ENCODE measurements around the gene CCDC171.
"Not testable (repeated sequence)": the region's sequence is repeated elsewhere in the genome, so short reads cannot be mapped to it uniquely, and the experiment has no call there.

Gene CCDC171

GRCh38 chr9:15522130-15522755, 30.6 kb upstream of the CCDC171 start:
- Histone ChIP-seq H3K27me3 (ENCODE audit: control insufficient read depth, insufficient read depth, low read length) (no peaks in the 10 kb centered on the region), H3K36me3 (ENCODE audit: control insufficient read depth, insufficient read depth, low read length) (no peaks in the 10 kb centered on the region), H3K4me3 (ENCODE audit: low read length) (no peak overlapping the region), H3K4me1 (ENCODE audit: control insufficient read depth, insufficient read depth, low read length) (no peaks in the 10 kb centered on the region), H3K27ac (ENCODE audit: low read length) (no peak overlapping the region), H3K9me3 (ENCODE audit: control insufficient read depth, insufficient read depth, low read length) (no peaks in the 10 kb centered on the region)
- no CpG with 5 or more reads among the region's 3 CpGs for WGBS (ENCODE audit: insufficient coverage, insufficient read length)
- no peak for DNase-seq (ENCODE audit: low read depth, low spot score)

- H3K36me3 ChIP-seq (ENCODE audit: control insufficient read depth, insufficient read depth, low read length): no peaks in the 10 kb centered on the region
- H3K27me3 ChIP-seq (ENCODE audit: control insufficient read depth, insufficient read depth, low read length): no peaks in the 10 kb centered on the region
- no CpG with 5 or more reads among the region's 8 CpGs for WGBS (ENCODE audit: insufficient coverage, insufficient read length)
- no peak overlapping the region for H3K4me3 ChIP-seq (ENCODE audit: low read length)
- H3K9me3 ChIP-seq (ENCODE audit: control insufficient read depth, insufficient read depth, low read length): no peaks in the 10 kb centered on the region
- no peak overlapping the region for H3K27ac ChIP-seq (ENCODE audit: low read length)
- no peaks in the 10 kb centered on the region for H3K4me1 ChIP-seq (ENCODE audit: control insufficient read depth, insufficient read depth, low read length)
- DNase-seq (ENCODE audit: low read depth, low spot score): no peak
These were observed 27.9 kb upstream of the CCDC171 start for GRCh38 chr9:15524845-15525455.

GRCh38 chr9:15525958-15526357, 26.9 kb upstream of the CCDC171 start:
- DNase-seq (ENCODE audit: low read depth, low spot score): no peak
- no peaks in the 10 kb centered on the region for H3K27me3 ChIP-seq (ENCODE audit: control insufficient read depth, insufficient read depth, low read length)
- whole genome bisulfite sequencing (ENCODE audit: insufficient coverage, insufficient read length): no CpG with 5 or more reads among the region's 2 CpGs
- no peak overlapping the region for H3K27ac ChIP-seq (ENCODE audit: low read length)
- H3K36me3 ChIP-seq (ENCODE audit: control insufficient read depth, insufficient read depth, low read length): no peaks in the 10 kb centered on the region
- H3K4me3 ChIP-seq (ENCODE audit: low read length): no peak overlapping the region
- no peaks in the 10 kb centered on the region for H3K4me1 ChIP-seq (ENCODE audit: control insufficient read depth, insufficient read depth, low read length)
- H3K9me3 ChIP-seq (ENCODE audit: control insufficient read depth, insufficient read depth, low read length): no peaks in the 10 kb centered on the region

GRCh38 chr9:15527035-15527434, 25.8 kb upstream of the CCDC171 start:
- not testable (repeated sequence) for DNase-seq (ENCODE audit: low read depth, low spot score); H3K9me3 ChIP-seq (ENCODE audit: control insufficient read depth, insufficient read depth, low read length); H3K27me3 ChIP-seq (ENCODE audit: control insufficient read depth, insufficient read depth, low read length); H3K4me1 ChIP-seq (ENCODE audit: control insufficient read depth, insufficient read depth, low read length); H3K36me3 ChIP-seq (ENCODE audit: control insufficient read depth, insufficient read depth, low read length); H3K27ac ChIP-seq (ENCODE audit: low read length); H3K4me3 ChIP-seq (ENCODE audit: low read length)
- WGBS (ENCODE audit: insufficient coverage, insufficient read length): no CpG with 5 or more reads among the region's 5 CpGs

GRCh38 chr9:15529566-15530324, 23.1 kb upstream of the CCDC171 start:
- Histone ChIP-seq H3K4me1 (ENCODE audit: control insufficient read depth, insufficient read depth, low read length) (no peaks in the 10 kb centered on the region), H3K27me3 (ENCODE audit: control insufficient read depth, insufficient read depth, low read length) (no peaks in the 10 kb centered on the region), H3K9me3 (ENCODE audit: control insufficient read depth, insufficient read depth, low read length) (no peaks in the 10 kb centered on the region), H3K4me3 (ENCODE audit: low read length) (no peak overlapping the region), H3K36me3 (ENCODE audit: control insufficient read depth, insufficient read depth, low read length) (no peaks in the 10 kb centered on the region), H3K27ac (ENCODE audit: low read length) (no peak overlapping the region)
- no CpG with 5 or more reads among the region's 4 CpGs for WGBS (ENCODE audit: insufficient coverage, insufficient read length)
- no peak for DNase-seq (ENCODE audit: low read depth, low spot score)

- no peaks in the 10 kb centered on the region for H3K9me3 ChIP-seq (ENCODE audit: control insufficient read depth, insufficient read depth, low read length)
- H3K36me3 ChIP-seq (ENCODE audit: control insufficient read depth, insufficient read depth, low read length): no peaks in the 10 kb centered on the region
- no peak for DNase-seq (ENCODE audit: low read depth, low spot score)
- no peak overlapping the region for H3K4me3 ChIP-seq (ENCODE audit: low read length)
- no peaks in the 10 kb centered on the region for H3K27me3 ChIP-seq (ENCODE audit: control insufficient read depth, insufficient read depth, low read length)
- no CpG with 5 or more reads among the region's 1 CpG for WGBS (ENCODE audit: insufficient coverage, insufficient read length)
- no peaks in the 10 kb centered on the region for H3K4me1 ChIP-seq (ENCODE audit: control insufficient read depth, insufficient read depth, low read length)
- H3K27ac ChIP-seq (ENCODE audit: low read length): no peak overlapping the region
These were observed 21.5 kb upstream of the CCDC171 start for GRCh38 chr9:15531380-15531779.

- no peaks in the 10 kb centered on the region for H3K36me3 ChIP-seq (ENCODE audit: control insufficient read depth, insufficient read depth, low read length)
- no peak for DNase-seq (ENCODE audit: low read depth, low spot score)
- H3K27ac ChIP-seq (ENCODE audit: low read length): no peak overlapping the region
- H3K9me3 ChIP-seq (ENCODE audit: control insufficient read depth, insufficient read depth, low read length): no peaks in the 10 kb centered on the region
- H3K4me3 ChIP-seq (ENCODE audit: low read length): no peak overlapping the region
- H3K27me3 ChIP-seq (ENCODE audit: control insufficient read depth, insufficient read depth, low read length): no peaks in the 10 kb centered on the region
- no CpG with 5 or more reads among the region's 2 CpGs for WGBS (ENCODE audit: insufficient coverage, insufficient read length)
- no peaks in the 10 kb centered on the region for H3K4me1 ChIP-seq (ENCODE audit: control insufficient read depth, insufficient read depth, low read length)
These were observed 11.0 kb upstream of the CCDC171 start for GRCh38 chr9:15541872-15542271.

GRCh38 chr9:15542624-15543023, 10.2 kb upstream of the CCDC171 start:
- H3K9me3 ChIP-seq (ENCODE audit: control insufficient read depth, insufficient read depth, low read length): no peaks in the 10 kb centered on the region
- no CpG with 5 or more reads among the region's 2 CpGs for WGBS (ENCODE audit: insufficient coverage, insufficient read length)
- no peak for DNase-seq (ENCODE audit: low read depth, low spot score)
- no peaks in the 10 kb centered on the region for H3K27me3 ChIP-seq (ENCODE audit: control insufficient read depth, insufficient read depth, low read length)
- H3K36me3 ChIP-seq (ENCODE audit: control insufficient read depth, insufficient read depth, low read length): no peaks in the 10 kb centered on the region
- H3K27ac ChIP-seq (ENCODE audit: low read length): no peak overlapping the region
- no peak overlapping the region for H3K4me3 ChIP-seq (ENCODE audit: low read length)
- no peaks in the 10 kb centered on the region for H3K4me1 ChIP-seq (ENCODE audit: control insufficient read depth, insufficient read depth, low read length)

- no peaks in the 10 kb centered on the region for H3K9me3 ChIP-seq (ENCODE audit: control insufficient read depth, insufficient read depth, low read length)
- WGBS (ENCODE audit: insufficient coverage, insufficient read length): no CpG with 5 or more reads among the region's 4 CpGs
- H3K36me3 ChIP-seq (ENCODE audit: control insufficient read depth, insufficient read depth, low read length): no peaks in the 10 kb centered on the region
- H3K27me3 ChIP-seq (ENCODE audit: control insufficient read depth, insufficient read depth, low read length): no peaks in the 10 kb centered on the region
- H3K4me3 ChIP-seq (ENCODE audit: low read length): no peak overlapping the region
- no peak for DNase-seq (ENCODE audit: low read depth, low spot score)
- no peaks in the 10 kb centered on the region for H3K4me1 ChIP-seq (ENCODE audit: control insufficient read depth, insufficient read depth, low read length)
- H3K27ac ChIP-seq (ENCODE audit: low read length): no peak overlapping the region
These were observed 9.6 kb upstream of the CCDC171 start for GRCh38 chr9:15543047-15543813.

- Histone ChIP-seq H3K4me1 (ENCODE audit: control insufficient read depth, insufficient read depth, low read length) (no peaks in the 10 kb centered on the region), H3K9me3 (ENCODE audit: control insufficient read depth, insufficient read depth, low read length) (no peaks in the 10 kb centered on the region), H3K27me3 (ENCODE audit: control insufficient read depth, insufficient read depth, low read length) (no peaks in the 10 kb centered on the region), H3K27ac (ENCODE audit: low read length) (no peak overlapping the region), H3K36me3 (ENCODE audit: control insufficient read depth, insufficient read depth, low read length) (no peaks in the 10 kb centered on the region), H3K4me3 (ENCODE audit: low read length) (no peak overlapping the region)
- no CpG with 5 or more reads among the region's 2 CpGs for WGBS (ENCODE audit: insufficient coverage, insufficient read length)
- DNase-seq (ENCODE audit: low read depth, low spot score): no peak
These were observed 3.2 kb upstream of the CCDC171 start for GRCh38 chr9:15549611-15550010.
